Stomach (tissue), 4 donors: Measurements from ENCODE around the gene DPP10.

Experiments
- CTCF ChIP-seq, 7 experiments: fragments of 450-650 bp in 4 of 7; fragments of 200-600 bp in 3 of 7; sonication (generic) in 3 of 7; IDR thresholded peaks; one replicate each; pipeline ENCODE4 v1.5.1; 2016 to 2019; ENCODE audit warnings: antibody characterized with exemption in 7 of 7, control low read depth in 2 of 7, mild to moderate bottlenecking in 1 of 7
- EP300 ChIP-seq: sonication (generic); formaldehyde crosslinking; IDR thresholded peaks from one replicate; pipeline ENCODE4 v1.6.1; 2017; ENCODE audit warnings: antibody characterized with exemption
- POLR2A ChIP-seq, 4 donors: fragments of 450-650 bp; IDR thresholded peaks; one replicate each; pipeline ENCODE4 v1.6.1; 2016; ENCODE audit warnings: antibody characterized with exemption in 4 of 4, control low read depth in 2 of 4, mild to moderate bottlenecking in 1 of 4, moderate library complexity in 1 of 4
- POLR2AphosphoS5 ChIP-seq, 3 donors: sonication (generic); formaldehyde crosslinking; IDR thresholded peaks; one replicate each; pipeline ENCODE4 v1.6.1; 2016; ENCODE audit warnings: antibody characterized with exemption in 3 of 3

- no peak for TF ChIP-seq CTCF (IDR thresholded peaks at IDR 0.05)
- no peak for TF ChIP-seq POLR2AphosphoS5 (IDR thresholded peaks at IDR 0.05)
- TF ChIP-seq POLR2A (IDR thresholded peaks at IDR 0.05) = no peak
- TF ChIP-seq EP300 = no peak
These were observed 110.6 kb downstream of the DPP10 start for GRCh38 chr2:114553027-114553426.
